HG03460 (cell line): ENCODE measurements around the gene ATP6V1G2.
"Not testable (repeated sequence)": the region's sequence is repeated elsewhere in the genome, so short reads cannot be mapped to it uniquely, and the experiment has no call there.

ENCODE experiments used
- ATAC-seq: cut with Tn5 transposase; IDR thresholded peaks from one replicate; pipeline ENCODE4 v1.9.1; 2021; ENCODE audit not compliant: unreplicated experiment

The ATP6V1G2 gene

DNA sequence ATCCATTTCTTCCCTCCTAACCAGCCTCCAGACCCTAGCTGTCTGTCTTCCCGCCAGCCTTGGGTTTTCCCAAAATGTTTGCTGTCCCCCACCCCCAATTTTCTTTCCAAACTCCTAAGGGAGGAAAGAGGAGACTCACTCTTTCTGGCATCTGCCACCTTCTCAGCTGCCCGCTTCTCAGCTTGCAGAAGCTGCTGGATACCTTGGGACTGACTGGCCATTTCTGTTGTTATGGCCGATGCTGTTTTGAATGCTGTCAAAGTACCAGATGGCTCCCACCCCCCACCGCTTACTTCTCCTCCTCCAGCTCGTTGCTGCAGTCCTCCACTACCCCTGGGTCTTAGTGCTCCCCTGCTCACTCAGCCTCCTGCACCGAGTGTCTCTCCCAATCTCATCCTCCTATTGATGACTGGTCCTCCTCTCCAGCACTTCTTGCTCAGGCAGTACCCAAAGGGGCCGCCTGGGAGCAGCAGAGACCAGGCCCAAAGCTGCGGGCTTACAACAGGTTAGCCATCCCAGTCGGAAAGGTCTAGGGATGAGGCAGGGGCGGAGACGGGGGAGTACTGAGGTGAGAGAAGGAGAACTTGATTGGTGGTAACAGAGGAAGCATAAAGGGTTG lies at the start of gene ATP6V1G2:
ATP6V1G2 (minus strand) TSS at position 270 of the 619 bp plus-strand sequence; CDS start at position 221, 49 bp downstream.
- peak; percentile 46 for ATAC-seq

DNA sequence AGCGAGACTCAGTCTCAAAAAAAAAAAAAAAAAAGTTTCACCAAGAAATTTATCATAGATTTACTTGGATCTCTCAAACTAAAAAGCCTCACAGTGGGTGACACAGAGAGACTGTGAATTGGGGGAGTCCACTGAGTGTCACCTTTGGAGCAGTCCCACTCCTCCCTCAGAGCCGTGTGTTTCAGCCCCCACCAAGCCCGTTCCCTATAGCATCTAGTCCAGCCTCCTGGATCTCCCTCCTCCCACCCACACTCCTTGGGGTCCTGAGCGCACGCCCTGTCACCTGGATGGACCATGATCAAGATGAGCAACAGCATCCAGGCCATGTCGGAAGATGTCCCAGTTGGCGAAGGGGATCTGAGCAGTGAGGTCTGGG lies 46.0 kb upstream of the ATP6V1G2 start:
- no peak for ATAC-seq

DNA sequence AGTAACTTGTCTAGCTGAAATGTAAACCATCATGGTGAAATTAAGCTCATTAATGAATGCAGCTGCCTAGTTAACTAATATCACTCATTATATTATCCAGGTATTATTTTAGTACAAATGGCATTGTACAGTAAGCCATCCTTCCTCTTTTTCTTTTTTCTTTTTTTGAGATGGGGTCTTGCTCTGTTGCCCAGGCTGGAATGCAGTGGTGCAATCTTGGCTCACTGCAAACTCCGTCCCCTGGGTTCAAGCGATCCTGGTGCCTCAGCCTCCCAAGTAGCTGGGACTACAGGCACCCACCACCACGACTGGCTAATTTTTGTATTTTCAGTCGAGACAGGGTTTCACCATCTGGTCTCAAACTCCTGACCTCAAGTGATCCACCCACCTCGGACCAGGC lies 44.3 kb upstream of the ATP6V1G2 start:
- not testable (repeated sequence) for ATAC-seq

GRCh38 chr6:31588871-31589650 lies 42.7 kb upstream of the ATP6V1G2 start:
- ATAC-seq: no peak

DNA sequence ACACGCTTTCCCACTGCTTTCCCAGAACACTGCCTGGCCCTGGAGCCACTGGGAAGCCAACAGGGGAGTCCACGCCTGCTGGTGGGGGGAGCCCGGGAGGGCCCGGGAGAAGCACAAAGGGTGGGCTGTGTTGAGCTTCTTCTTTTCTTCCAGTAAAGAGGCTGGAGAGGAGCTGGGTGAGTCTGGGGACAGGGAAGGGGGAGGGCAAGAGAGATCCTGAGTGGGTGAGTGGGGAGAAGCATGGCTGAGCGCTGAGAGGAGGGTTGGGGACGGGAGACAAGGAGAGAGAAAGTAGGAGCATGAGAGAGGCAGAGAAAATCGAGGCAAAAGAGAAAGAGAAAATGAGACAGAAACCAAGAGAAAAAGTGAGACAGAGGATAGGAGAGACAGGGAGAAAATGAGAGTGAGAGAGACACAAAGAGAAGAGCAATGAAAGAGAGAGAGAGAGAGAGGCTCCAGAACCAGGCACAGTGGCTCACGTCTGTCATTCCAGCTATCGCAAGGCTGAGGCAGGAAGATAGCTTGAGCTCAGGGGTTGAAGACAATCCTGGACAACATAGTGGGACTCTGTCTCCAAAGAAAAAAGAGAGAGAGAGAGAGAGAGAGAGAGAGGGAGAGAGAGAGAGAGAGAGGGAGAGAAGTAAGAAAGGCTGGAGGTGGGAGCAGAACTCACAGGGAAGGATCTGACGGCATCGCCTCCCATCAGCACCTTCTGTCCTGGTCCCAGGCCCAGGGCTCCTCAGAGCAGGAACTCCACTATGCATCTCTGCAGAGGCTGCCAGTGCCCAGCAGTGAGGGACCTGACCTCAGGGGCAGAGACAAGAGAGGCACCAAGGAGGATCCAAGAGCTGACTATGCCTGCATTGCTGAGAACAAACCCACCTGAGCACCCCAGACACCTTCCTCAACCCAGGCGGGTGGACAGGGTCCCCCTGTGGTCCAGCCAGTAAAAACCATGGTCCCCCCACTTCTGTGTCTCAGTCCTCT lies 41.7 kb upstream of the ATP6V1G2 start:
- ATAC-seq: no peak

DNA sequence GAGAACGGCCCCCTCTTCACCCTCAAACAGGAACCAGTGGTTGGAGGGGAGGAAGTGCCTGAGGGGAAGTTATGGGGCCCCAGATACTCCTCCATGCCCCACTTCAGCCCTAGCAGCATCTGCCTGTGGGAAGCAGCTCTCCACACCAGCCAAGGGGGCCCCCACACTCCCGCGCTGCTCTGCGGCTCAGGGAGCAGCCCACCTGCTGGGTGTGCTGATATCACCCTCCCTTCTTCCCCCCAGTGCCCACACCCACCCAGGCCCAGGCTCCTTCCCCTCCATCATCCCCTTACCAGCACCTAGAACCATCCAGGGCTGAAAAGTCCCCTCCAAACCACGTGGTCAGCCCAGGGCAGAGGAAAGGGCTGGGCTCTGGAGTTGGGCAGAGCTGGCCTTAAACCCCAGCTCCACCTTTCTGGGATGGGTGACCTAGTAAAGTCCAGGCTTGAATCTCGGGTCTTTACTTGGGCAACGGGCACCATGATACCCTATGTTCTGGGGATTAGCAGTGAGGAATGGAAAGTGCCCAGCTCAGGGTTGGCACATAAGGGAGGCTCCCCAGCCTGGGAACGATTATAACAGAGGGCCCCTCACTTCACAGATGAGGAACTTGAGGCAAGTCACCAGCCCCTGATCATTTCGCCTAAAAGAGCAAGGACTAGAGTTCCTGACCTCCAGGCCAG lies 40.3 kb upstream of the ATP6V1G2 start:
- ATAC-seq: no peak

DNA sequence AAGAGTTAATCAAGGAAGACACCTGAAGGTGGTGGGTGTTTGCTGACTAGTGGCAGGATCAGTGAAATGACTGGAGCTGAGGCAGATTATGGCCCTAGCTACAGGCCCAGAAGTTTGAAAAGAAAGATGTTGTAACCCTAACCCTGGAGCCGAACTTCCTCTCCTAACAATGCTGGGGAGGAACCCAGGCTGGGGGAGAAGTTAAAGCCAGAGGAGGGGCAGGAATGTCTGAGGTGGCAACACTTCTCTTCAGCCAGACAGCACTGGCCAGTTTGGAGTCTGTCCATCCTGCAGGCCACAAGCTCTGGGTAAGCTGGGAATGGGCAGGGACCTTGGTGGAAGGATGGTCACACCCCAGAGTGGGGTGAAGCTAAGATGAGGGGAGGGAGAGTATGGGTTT lies 39.6 kb upstream of the ATP6V1G2 start, which contains the start of gene LST1:
LST1 (plus strand) TSS at position 270 of the 400 bp plus-strand sequence. CDS start 1,023 bp downstream, outside the sequence.
- no peak for ATAC-seq

GRCh38 chr6:31585491-31585890 lies 39.1 kb upstream of the ATP6V1G2 start:
- ATAC-seq: no peak

DNA sequence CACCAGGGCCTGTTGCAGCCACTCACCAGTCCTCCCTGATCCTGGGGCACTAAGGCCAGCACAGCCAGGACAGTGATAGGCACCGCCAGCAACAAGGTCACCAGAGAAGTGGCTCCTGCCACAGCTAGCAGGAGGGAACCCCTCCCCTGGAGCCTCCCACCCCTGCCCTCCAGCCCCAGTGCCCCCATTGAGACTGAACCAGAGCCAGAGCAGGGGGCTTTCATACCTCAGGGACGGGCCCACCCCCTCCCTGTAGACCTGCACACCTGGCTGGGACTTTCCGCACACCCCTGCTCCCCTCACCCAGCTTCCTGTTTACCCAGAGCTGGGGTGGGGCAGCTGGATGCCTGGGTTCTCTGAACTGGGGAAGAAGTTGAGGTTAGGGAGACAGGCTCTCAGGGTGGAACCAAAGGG lies 35.8 kb upstream of the ATP6V1G2 start, which contains the start of gene LTB:
LTB (minus strand) TSS at position 195 of the 414 bp plus-strand sequence; CDS start at position 188, 7 bp downstream.
- ATAC-seq: no peak

DNA sequence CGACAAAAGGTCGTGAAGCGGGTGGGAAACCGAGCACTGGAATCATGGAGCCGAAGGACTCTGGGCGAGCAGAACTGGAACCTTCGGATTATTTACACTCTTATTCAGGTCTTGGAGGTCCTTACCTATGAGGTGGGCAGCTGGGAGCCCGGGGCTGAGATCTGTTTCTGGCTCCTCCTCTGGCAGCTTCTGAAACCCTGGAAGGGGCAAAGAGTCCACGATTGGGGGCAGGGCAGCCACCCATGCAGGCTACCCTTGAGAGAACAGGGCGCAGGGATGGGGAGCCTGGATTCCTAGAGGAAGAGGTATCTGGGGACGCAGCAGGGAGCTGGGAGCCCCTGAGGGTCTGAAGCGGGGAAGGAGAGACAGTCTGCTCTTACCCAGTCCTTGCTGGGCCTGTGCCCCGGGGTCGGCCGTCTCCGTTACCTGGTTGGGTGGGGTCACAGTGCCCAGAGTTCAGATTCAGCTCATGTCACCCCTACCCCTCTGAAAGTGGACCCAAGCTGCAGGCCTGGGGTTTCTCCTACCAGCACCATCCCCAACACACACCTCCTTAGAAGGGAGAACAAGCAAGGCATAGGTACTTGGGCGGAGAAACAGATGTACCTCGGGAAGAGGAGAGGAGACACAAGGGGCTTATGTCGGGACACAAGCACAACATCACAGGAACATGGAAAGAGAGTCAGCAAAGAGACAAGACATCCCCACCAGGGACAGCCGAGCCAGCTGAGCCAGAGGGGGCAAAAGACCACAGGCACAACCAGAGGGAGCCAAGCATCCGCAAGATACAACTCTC lies 35.2 kb upstream of the ATP6V1G2 start:
- ATAC-seq: no peak

- ATAC-seq: peak; percentile 45
These were observed 34.5 kb upstream of the ATP6V1G2 start for GRCh38 chr6:31580807-31581433.

- ATAC-seq: no peak
These were observed 34.0 kb upstream of the ATP6V1G2 start for GRCh38 chr6:31580438-31580740.

GRCh38 chr6:31579546-31580437 lies 33.4 kb upstream of the ATP6V1G2 start:
- ATAC-seq: no peak

DNA sequence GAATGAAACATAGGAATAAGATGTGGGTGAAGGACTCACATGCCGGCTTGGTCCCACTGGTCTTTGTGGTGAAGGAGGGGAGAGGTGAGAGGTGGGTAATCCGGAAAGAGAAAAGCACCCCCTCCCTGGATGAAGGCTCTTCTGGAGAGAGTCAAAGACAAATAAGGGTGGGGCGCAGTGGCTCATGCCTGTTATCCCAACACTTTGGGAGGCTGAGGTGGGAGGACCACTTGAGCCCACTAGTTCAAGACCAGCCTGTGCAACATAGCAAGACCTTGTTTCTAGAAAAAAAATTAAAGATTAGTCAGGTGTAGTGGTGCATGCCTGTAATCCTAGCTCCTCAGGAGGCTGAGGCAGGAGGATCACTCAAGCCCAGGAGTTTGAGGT lies 32.7 kb upstream of the ATP6V1G2 start:
- no peak for ATAC-seq

- ATAC-seq: no peak
These were observed 32.0 kb upstream of the ATP6V1G2 start for GRCh38 chr6:31578184-31579118.

DNA sequence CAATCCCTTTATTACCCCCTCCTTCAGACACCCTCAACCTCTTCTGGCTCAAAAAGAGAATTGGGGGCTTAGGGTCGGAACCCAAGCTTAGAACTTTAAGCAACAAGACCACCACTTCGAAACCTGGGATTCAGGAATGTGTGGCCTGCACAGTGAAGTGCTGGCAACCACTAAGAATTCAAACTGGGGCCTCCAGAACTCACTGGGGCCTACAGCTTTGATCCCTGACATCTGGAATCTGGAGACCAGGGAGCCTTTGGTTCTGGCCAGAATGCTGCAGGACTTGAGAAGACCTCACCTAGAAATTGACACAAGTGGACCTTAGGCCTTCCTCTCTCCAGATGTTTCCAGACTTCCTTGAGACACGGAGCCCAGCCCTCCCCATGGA lies 31.2 kb upstream of the ATP6V1G2 start:
- ATAC-seq: no peak

- ATAC-seq: no peak
These were observed 30.6 kb upstream of the ATP6V1G2 start for GRCh38 chr6:31576897-31577578.
